Stimulated activated CD4-positive, alpha-beta T cell treated with anti-CD3 and anti-CD28 coated beads, Interleukin-12 subunit alpha, Interleukin-12 subunit beta, amount 100 ng/mL, for 24 hours (primary cell): ENCODE results near the gene RAPGEF1.
"Not testable (repeated sequence)": the region's sequence is repeated elsewhere in the genome, so short reads cannot be mapped to it uniquely, and the experiment has no call there.

Experiments
- DNase-seq, 2 experiments: peaks; one replicate each; pipeline ENCODE4 v3.0.0-alpha.2; 2020; ENCODE audit warnings: low read depth in 2 of 2

RAPGEF1 gene

GRCh38 chr9:131739959-131740648, at the start of gene RAPGEF1:
Gene RAPGEF1 (minus strand): TSS chr9:131740076. CDS start chr9:131739830, 246 bp downstream.
- DNase-seq, result peak; percentile 72 to 79

DNA sequence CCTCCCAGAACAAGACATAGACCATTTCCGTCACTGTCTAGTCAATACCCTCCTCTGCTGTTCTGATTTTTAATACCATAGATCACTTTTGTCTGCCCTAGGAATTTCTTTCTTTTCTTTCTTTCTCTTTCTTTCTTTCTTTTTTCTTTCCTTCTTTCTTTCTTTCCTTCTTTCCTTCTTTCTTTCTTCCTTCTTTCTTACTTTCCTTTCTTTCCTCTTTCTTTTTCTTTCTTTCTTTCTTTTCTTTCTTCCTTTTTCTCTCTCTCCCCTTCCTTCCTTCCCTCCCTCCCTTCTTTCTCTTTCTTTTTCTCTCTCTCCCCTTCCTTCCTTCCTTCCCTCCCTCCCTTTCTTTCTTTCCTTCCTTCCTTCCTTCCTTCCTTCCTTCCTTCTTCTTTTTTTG, 49.0 kb upstream of the RAPGEF1 start:
- DNase-seq, result no peak

DNA sequence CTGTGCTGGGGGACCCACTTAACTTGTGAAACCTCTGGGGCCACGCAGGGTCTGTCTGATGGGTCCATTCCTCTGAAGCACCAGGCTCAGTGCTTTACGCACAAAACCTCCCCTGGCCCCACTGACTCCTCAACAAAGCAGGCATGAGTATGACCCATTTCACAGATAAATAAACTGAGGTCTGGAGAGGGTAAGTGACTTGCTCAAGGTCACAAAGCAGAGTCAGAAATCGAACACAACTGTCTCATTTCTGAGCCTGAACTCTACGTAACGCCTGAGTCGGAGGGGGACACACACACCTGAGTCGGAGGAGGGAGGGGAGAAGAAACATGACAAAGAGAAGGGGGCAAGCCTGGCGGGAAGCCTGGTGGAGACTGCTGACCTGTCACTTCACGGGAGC, 48.0 kb upstream of the RAPGEF1 start:
- no peak for DNase-seq

DNA sequence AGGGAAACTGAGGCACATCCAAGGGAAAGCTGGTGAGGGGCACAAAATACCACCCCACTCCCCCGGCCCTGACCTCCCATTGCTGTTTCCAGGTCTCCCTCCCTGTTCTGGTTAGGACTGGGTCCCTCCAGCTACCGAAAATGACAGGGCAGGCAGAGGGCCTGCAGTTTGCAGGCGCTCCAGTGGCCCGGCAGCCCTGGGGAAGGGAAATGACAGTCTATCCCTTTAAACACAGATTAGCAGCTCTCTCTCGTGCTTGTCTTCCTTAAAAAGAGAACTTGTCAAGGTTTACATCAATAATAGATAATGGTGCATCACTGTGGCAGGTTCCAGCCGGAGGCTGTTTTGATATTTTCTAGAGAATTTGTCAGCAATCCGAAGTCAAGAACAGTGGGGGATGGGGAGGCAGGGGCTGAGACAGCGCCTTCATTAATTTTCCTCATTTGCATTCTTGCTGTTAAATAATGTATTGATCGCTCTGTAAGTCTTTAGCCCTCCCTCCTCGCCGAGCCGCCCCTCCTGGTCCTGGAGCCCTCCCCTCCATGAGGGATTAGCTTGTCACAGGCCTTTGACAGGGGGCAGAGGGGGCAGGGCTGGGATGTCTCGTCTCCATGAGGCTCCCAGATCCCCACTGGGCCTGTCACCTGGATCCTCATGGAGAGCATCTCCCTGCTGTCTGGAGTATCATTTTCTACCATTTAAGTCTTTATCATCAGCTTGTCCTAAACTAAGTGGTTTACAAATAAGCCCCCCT, 45.0 kb upstream of the RAPGEF1 start:
- DNase-seq, result no peak

GRCh38 chr9:131781069-131781468, 41.2 kb upstream of the RAPGEF1 start:
- no peak for DNase-seq

DNA sequence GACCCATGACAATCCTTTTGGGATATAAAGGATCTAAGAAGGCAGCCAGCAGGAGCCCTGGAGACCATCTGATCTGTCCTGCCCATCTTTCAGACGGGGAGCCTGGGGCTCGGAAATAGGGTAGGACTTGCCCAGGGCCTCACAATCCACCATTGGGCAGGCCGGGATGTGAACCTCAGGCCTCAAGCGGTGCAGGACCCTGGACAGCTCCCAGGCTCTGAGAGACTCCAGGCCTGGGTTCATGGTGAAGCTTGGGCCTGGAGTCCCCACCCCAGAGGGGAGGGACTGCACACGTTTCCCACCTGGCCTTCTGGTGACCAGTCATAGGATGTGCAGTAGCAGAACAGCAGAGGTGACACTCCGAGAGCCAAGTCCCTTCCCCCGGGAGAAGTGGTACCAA, 36.6 kb upstream of the RAPGEF1 start:
- DNase-seq, result peak in 1 of 2 experiments; percentile 26

DNA sequence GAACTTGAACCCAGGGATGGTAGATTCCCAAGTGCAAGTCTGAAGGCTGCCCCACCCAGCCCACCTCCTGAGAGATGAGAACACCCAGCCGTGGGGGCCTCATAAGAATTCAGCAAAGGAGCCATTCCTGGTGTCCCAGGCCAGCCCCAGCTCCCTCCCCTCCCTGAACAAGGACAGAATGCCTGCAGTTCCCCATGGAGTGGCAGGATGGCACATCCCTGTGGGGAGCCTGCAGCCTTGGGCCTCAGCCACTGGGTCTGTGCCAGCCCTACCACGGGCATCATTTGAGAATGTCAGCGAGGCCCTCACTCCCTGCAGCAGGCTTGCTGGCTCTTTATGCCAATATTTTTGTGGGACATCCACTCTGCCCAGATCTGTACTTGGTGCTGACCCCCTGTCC, 36.2 kb upstream of the RAPGEF1 start:
- DNase-seq, result no peak

DNA sequence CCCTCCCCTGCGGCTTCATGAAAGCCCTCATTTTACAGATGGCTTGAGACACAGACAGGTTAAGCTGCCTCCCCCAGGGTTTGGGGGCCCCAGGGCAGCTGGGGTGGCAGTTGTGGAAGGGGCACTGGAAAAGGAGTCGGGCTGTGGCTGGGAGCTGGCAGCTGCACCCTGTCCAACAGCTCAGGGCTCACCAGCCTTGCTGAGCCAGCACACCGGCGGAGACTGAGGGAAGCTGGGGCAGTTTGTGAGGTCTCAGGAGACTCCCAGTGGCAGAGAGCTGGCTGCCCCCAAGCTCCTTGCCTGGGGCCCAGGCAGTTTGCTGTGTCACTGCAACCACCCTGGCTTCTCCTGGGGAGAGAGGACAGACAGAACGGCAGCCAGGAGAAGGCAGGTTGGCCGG, 34.8 kb upstream of the RAPGEF1 start:
- DNase-seq, result no peak

DNA sequence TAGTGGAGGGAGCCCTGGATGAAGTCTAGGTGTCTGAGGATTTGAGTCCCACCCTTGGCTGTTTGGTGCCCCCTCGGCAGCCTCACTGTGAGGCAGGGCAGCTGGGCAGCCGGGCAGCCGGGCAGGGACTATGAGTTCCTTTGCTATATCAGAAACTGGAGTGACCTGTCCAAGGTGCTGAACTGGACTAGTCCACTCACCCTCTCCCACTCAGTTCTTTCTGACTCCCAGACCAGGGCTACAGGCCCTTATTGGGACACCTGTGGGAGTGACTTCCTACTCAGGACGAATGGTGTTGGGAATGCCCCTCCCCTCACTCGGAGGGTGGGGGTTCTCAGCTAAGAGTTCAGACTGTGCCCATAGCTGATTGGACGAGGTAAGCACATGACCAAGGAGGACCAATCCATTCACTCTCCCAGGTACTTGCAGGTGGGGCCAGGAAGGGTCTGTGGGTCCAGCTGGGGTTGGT, 34.1 kb upstream of the RAPGEF1 start:
- DNase-seq, result peak in 1 of 2 experiments; percentile 6

DNA sequence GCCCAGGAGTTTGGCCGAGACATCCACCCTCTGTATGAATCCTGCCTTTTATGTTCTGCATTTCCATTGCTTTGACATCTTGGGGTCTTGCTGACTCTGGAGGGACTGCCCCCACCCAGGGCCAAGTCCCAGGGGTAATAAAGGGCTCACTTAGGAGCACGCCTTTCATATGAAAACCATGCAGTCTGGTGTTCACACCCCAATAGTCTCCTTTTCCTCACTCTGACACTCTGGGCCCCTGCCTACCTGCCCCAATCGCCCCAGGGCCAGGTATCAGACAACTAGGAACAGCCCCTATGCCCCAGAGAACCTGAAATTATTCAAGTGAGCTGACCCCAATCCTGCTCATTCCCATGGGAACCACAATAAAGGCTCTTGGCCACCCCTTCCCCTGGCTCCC, 33.1 kb upstream of the RAPGEF1 start:
- no peak for DNase-seq

DNA sequence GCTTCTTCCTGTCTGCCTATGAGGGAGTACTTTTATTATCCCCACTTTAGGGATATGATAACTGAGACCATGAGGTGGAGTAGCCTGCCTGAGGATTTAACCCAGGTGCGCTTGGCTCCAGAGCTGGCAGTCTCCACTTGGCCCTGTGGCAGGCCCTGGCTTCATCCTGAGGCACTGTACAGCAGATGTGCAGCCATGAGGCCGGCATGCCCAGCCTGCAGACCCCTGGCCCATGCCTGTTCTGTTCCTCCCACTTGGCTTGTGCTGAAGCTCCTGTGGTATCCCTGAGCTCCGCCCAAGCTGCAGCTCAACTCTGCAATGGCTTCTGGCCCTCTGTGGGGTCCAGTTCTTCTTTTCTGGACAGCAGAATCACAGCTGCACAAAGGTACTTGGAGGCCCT, 31.8 kb upstream of the RAPGEF1 start:
- DNase-seq, result no peak

GRCh38 chr9:131769361-131769760, 29.5 kb upstream of the RAPGEF1 start:
- DNase-seq, result no peak

GRCh38 chr9:131764568-131764967, 24.7 kb upstream of the RAPGEF1 start:
- DNase-seq, result no peak

GRCh38 chr9:131762356-131762932, 22.6 kb upstream of the RAPGEF1 start:
- DNase-seq, result peak; percentile 52 to 67

DNA sequence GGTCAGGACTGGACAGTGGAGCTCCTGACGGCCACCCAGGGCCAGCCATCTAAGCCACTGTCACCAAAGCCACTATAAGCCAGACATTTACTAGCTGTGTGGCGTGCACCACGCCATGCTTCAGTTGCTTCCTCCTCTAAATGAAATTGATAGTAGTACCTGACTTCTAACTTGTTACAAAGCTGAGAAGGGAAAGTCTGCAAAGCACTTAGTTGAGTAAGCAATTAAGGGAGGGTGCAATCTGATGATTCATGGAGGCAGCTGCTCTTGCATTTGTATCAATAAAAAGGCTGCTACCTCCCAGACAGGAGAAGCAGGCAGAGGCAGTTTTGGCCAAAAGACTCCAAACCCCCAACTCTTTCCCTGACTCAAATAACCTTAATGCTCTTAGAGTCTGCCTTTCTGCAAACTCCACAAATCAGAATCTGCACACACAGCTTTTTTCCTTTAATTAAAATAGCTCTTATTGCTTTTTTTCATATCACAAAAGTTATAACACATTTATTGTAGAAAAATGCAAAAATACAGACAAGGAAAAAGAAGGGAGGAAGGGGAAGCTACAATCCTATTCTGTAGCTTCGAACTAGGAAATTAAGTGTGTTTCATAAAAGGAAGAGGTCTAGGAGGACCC, 19.3 kb upstream of the RAPGEF1 start:
- DNase-seq, result no peak

DNA sequence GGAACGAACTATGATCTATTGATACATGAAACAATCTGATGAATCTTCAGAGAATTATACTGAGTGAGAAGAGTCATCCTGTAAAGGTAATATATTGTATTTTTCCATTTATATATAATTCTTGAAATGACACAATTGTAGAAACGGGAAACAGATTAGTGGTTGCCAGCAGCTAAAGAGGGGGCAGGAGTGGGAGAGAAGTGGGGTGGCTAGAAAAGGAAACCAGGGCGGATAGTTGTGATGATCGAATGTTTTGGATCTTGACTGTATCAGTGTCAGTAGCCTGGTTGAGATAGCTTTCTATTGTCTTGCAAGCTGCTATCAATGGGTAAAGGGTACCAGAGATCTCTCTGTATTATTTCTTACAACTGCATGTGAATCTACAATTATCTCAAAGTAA, 17.7 kb upstream of the RAPGEF1 start:
- DNase-seq, result no peak

- DNase-seq, result peak; percentile 68 to 84
Observed at GRCh38 chr9:131755541-131756198, 15.8 kb upstream of the RAPGEF1 start.

DNA sequence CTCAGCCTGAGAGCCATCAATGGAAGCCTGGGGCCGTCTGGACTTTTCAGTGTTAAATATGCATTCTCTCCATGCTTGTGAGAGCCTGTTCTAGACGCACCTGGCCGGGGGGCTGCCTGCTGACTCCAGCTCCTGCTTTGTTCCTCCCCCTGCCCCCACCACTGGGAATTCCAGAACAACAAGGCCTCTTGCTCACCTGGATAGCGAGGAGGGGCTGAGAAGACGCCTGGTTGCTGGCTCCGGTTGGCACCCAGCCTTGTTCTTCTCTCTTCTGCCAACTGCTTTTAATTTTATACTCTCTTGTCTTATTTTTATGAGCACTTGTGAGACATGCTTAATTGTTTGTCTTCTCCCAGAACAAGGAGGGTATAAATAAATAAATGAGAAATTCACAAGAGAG, 15.0 kb upstream of the RAPGEF1 start:
- DNase-seq, result no peak

DNA sequence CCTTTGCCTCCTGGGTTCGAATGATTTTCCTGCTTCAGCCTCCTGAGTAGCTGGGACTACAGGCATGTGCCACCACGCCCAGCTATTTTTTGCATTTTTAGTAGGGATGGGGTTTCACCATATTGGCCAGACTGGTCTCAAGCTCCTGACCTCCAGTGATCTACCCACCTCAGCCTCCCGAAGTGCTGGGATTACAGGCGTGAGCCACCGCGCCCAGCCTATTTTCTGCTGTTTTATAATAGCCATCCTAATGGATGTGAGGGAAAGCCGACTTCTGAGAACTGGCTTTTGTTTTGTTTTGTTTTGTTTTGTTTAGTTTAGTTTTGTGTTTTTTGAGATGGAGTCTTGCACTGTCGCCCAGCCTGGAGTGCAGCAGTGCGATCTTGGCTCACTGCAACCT, 13.9 kb upstream of the RAPGEF1 start:
- not testable (repeated sequence) for DNase-seq

DNA sequence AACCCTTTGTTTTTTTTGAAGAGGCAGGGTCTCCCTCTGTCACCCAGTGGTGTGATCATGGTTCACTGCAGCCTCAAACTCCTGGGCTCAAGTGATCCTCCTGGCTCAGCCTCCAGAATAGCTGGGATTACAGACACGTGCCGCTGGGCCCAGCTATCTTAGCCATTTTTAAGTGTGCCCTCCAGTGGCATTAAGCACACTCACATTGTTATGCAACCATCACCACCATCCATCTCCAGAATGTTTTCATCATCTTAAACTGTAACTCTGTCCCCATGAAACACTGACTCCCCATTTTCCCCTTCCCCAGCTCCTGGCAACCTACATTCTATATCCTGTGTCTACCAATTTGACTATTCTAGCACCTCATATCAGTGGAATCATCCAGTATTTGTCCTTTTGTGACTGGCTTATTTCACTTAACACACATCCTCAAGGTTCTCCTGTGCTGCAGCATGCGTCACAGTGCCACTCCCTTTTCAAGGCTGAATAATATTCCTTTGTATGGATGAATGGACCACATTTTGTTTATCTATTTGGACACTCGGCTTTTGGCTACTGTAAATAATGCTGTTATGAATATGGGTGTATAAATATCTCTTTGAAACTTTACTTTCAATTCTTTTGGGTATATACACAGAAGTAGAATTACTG, 12.5 kb upstream of the RAPGEF1 start:
- no peak for DNase-seq

DNA sequence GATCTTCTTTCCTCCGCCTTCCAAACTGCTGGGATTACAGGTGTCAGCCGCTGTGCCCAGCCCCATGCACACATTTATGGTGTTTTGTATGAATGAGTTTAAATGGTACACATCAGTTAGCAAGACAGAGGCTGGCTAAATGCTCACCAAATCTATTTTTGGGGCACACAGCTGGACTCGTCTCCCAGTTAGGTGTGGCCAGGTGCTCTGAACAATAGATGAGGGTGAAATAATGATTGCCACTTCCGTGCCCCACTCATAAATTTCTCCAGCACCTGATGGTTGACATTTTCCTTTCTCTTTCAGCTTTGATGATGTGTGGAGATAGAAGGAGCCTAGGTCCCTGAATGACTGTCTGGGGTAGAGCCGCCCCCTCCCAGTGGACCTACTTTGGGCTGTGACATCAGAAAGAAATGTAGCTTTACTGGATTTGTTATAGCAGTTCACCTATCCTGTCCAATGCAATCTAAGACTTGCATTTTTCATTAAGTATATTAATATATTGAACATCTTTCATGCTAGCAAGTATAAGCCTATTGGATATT, 8.6 kb upstream of the RAPGEF1 start:
- no peak for DNase-seq
